Activated naive CD8-positive, alpha-beta T cell treated with anti-CD3 and anti-CD28 coated beads, Interleukin-2, amount 10 ng/mL, durations not matched to agents 7 days and 5 days (primary cell): ENCODE results near the gene HBQ1. TPM values are rescaled to one million over a fixed set of nuclear protein-coding genes. Genes with fewer than 3 reads are reported as not detected.
A peak's percentile ranks its signal among the peaks of the same experiment; 100 is the strongest.
"Not testable (repeated sequence)": the region's sequence is repeated elsewhere in the genome, so short reads cannot be mapped to it uniquely, and the experiment has no call there.

Source experiments
- ATAC-seq: fragments of 150-1000 bp; cut with Tn5 transposase; one replicate; pipeline ENCODE4 v1.10.0; 2021; ENCODE audit warnings: low read depth, moderate library complexity
- POLR2A ChIA-PET: fragments of 350-600 bp; sonication (Branson Sonifier 250); formaldehyde crosslinking; loops from one replicate; lab custom pipeline; 2021; ENCODE audit warnings: antibody characterized with exemption; lab: Charles Lee
- DNase-seq: peaks from one replicate; pipeline ENCODE4 v3.0.0; 2021
- H3K27ac Mint-ChIP-seq: one replicate; pipeline ENCODE4 v1.8.0; 2022; ENCODE audit warnings: mild to moderate bottlenecking, mixed read lengths
- H3K27me3 Mint-ChIP-seq: one replicate; pipeline ENCODE4 v1.8.0; 2022; ENCODE audit warnings: mild to moderate bottlenecking, moderate library complexity, mixed read lengths
- H3K36me3 Mint-ChIP-seq: one replicate; pipeline ENCODE4 v1.8.0; 2021; ENCODE audit warnings: mild to moderate bottlenecking, mixed read lengths
- H3K4me1 Mint-ChIP-seq: one replicate; pipeline ENCODE4 v1.8.0; 2021; ENCODE audit warnings: mixed read lengths
- H3K4me3 Mint-ChIP-seq: one replicate; pipeline ENCODE4 v1.8.0; 2022; ENCODE audit warnings: mild to moderate bottlenecking, moderate library complexity, mixed read lengths
- H3K9me3 Mint-ChIP-seq: one replicate; pipeline ENCODE4 v1.8.0; 2021; ENCODE audit warnings: mixed read lengths
- total RNA-seq, 2 experiments: library from RNA; stranded (reverse); gene quantifications; one replicate each; pipeline ENCODE4 v1.2.3, GENCODE V29; 2021

Gene HBQ1
- total RNA-seq, 2 experiments from 2014 or later, result not detected

- no peaks in the 10 kb centered on the region for H3K9me3 Mint-ChIP-seq
- no peaks in the 10 kb centered on the region for H3K27me3 Mint-ChIP-seq
- POLR2A ChIA-PET, result no interaction called here
- peaks cover 6% of the 10 kb centered on the region for H3K36me3 Mint-ChIP-seq
- H3K27ac Mint-ChIP-seq, result no peak overlapping the region
- no peak overlapping the region for H3K4me3 Mint-ChIP-seq
- H3K4me1 Mint-ChIP-seq, result no peaks in the 10 kb centered on the region
- ATAC-seq (no peak), DNase-seq (no peak)
Observed at GRCh38 chr16:220021-220420, 39.8 kb downstream of the HBQ1 start.

GRCh38 chr16:228151-228851 is 48.0 kb downstream of the HBQ1 start:
- ATAC-seq (peak; percentile 34), DNase-seq (no peak)
- Mint-ChIP-seq H3K27me3 (no peaks in the 10 kb centered on the region), H3K9me3 (no peaks in the 10 kb centered on the region), H3K4me1 (peaks cover 19% of the 10 kb centered on the region), H3K4me3 (peak overlapping the region; percentile 92), H3K36me3 (peaks cover 7% of the 10 kb centered on the region), H3K27ac (peak overlapping the region; percentile 92)
- POLR2A ChIA-PET, result interaction anchor here (0.5 to 2.4 kb wide), 8 partner anchors 9 to 172 kb away, joined by 3 to 10 read pairs (median 4); partner anchors contain the start of gene AXIN1

DNA sequence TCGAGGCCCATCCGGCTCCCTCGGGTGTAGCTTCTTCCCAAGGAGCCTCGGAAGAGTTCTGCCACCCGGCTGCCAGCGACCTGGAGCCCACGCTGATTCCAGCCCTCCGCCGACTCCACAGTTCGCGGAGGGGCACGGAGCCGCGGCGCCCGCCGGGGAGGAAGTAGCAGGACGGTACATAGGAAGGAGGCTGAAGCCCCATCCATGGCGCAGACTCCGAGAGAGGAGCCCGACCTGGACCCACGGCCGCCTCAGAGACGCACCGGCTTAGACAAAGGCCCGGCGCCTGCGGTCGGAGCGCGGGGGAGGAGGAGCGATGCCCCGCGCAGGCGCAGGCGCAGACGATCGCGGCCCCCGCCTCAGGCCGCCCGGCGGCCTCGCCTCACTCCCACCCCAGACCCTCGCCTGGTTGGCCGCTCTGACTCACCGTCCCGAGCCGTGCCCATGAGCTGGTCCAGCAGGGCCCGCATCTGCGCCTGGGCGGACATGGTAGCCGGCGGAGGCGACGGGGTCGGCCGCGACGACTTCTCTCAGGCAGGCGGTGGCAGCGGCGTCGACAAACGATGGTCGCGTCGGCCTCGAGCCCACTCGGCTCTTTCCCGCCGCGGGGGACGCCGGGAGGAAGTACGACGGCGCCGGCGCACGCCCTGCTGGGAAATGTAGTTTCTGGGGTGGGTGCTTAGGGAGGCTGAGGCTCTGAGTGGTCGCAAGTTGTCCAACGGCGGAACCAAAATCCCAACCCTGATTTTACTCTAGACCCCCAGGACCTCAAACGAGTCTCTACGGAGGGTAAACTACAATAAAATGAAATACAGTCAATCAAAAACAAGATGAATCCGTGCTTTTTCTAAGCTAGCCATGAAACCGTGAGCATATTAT is 48.8 kb downstream of the HBQ1 start, which contains the start of gene LUC7L:
Gene LUC7L, minus strand, starts transcription at position 598 of the 879 bp plus-strand sequence. Its CDS starts 110 bp downstream, at position 488.
- Mint-ChIP-seq H3K9me3 (no peaks in the 10 kb centered on the region), H3K4me3 (peak within 1 kb of the TSS; percentile 92), H3K4me1 (peaks cover 19% of the 10 kb centered on the region), H3K27me3 (no peaks in the 10 kb centered on the region), H3K27ac (peak within 1 kb of the TSS; percentile 92), H3K36me3 (peaks cover 7% of the 10 kb centered on the region)
- POLR2A ChIA-PET, result interaction anchor here (0.5 to 2.4 kb wide), 7 partner anchors 14 to 171 kb away, joined by 3 to 10 read pairs (median 4); partner anchors contain the start of gene AXIN1
- ATAC-seq (peak; percentile 89), DNase-seq (peak; percentile 91)

GRCh38 chr16:229731-230281 is 49.5 kb downstream of the HBQ1 start:
- no peak for ATAC-seq
- peaks cover 22% of the 10 kb centered on the region for H3K4me1 Mint-ChIP-seq
- no peak for DNase-seq
- no peaks in the 10 kb centered on the region for H3K27me3 Mint-ChIP-seq
- POLR2A ChIA-PET, result interaction anchor here (1.6 to 2.4 kb wide), 2 partner anchors 13 to 122 kb away, joined by 10 read pairs; partner anchors contain the start of gene AXIN1
- H3K9me3 Mint-ChIP-seq, result no peaks in the 10 kb centered on the region
- peak overlapping the region; percentile 46 for H3K27ac Mint-ChIP-seq
- H3K36me3 Mint-ChIP-seq, result peaks cover 7% of the 10 kb centered on the region
- H3K4me3 Mint-ChIP-seq, result peak overlapping the region; percentile 92

- peaks cover 27% of the 10 kb centered on the region for H3K4me1 Mint-ChIP-seq
- POLR2A ChIA-PET, result not testable (repeated sequence)
Observed at GRCh38 chr16:230351-230750, 50.1 kb downstream of the HBQ1 start.

More at GRCh38 chr16:230351-230750, 50.1 kb downstream of the HBQ1 start:
- not testable (repeated sequence) for H3K27ac Mint-ChIP-seq, H3K4me3 Mint-ChIP-seq, ATAC-seq, H3K36me3 Mint-ChIP-seq, H3K9me3 Mint-ChIP-seq, DNase-seq, H3K27me3 Mint-ChIP-seq

Other genes starting within 250 kb of the HBQ1 start
- gene POLR3K, start 126.9 kb upstream of the HBQ1 start, total RNA-seq, result 10 to 100 TPM; 29.2 to 30.1 TPM
- 10 to 100 TPM; 52.8 to 59.1 TPM for gene SNRNP25, start 126.6 kb upstream of the HBQ1 start, total RNA-seq
- under 1 TPM in 1 of 2 experiments, not detected in 1; 0.33 TPM for gene RHBDF1, start 107.8 kb upstream of the HBQ1 start, total RNA-seq
- 10 to 100 TPM; 45.8 to 48.1 TPM for gene MPG, start 102.2 kb upstream of the HBQ1 start, total RNA-seq
- gene NPRL3, start 41.8 kb upstream of the HBQ1 start, total RNA-seq, result 10 to 100 TPM; 27.4 to 31.6 TPM
- gene HBZ, start 27.8 kb upstream of the HBQ1 start, total RNA-seq, result not detected
- not detected for gene HBM, start 14.5 kb upstream of the HBQ1 start, total RNA-seq
- gene HBA2, start 7.6 kb upstream of the HBQ1 start, total RNA-seq, result not detected
- gene HBA1, start 3.8 kb upstream of the HBQ1 start, total RNA-seq, result not detected
- 10 to 100 TPM; 83.8 to 86.2 TPM for gene LUC7L, start 49.0 kb downstream of the HBQ1 start, total RNA-seq
- gene FAM234A, start 54.4 kb downstream of the HBQ1 start, total RNA-seq, result 10 to 100 TPM; 21.0 to 21.1 TPM
- not detected for gene RGS11, start 95.5 kb downstream of the HBQ1 start, total RNA-seq
- not detected for gene ARHGDIG, start 100.1 kb downstream of the HBQ1 start, total RNA-seq
- gene PDIA2, start 102.7 kb downstream of the HBQ1 start, total RNA-seq, result under 1 TPM in 1 of 2 experiments, not detected in 1; 0.31 TPM
- 10 to 100 TPM; 30.9 to 32.5 TPM for gene AXIN1, start 172.3 kb downstream of the HBQ1 start, total RNA-seq
- gene MRPL28, start 190.1 kb downstream of the HBQ1 start, total RNA-seq, result 10 to 100 TPM; 64.4 to 67.5 TPM
- gene PGAP6, start 201.5 kb downstream of the HBQ1 start, total RNA-seq, result 10 to 100 TPM; 58.9 to 59.0 TPM
- 1 to 10 TPM; 8.2 to 8.8 TPM for gene NME4, start 216.7 kb downstream of the HBQ1 start, total RNA-seq
- 1 to 10 TPM; 5.6 to 7.9 TPM for gene DECR2, start 221.4 kb downstream of the HBQ1 start, total RNA-seq
- gene RAB11FIP3, start 245.2 kb downstream of the HBQ1 start, total RNA-seq, result 10 to 100 TPM; 28.8 to 29.3 TPM